Immature natural killer cell (primary cell): ENCODE results near the gene FOSB. TPM values are rescaled to one million over a fixed set of nuclear protein-coding genes. Genes with fewer than 3 reads are reported as not detected.
A peak's percentile ranks its signal among the peaks of the same experiment; 100 is the strongest.

Experiments used
- DNase-seq, 3 donors: peaks; one replicate each; pipeline ENCODE4 v3.0.0; 2022; ENCODE audit warnings: mixed read lengths in 1 of 3
- H3K27ac Mint-ChIP-seq, 6 donors: one replicate each; pipeline ENCODE4 v1.8.0; 2020; ENCODE audit warnings: mixed read lengths in 6 of 6, mild to moderate bottlenecking in 5 of 6, inconsistent platforms in 4 of 6, moderate library complexity in 3 of 6
- H3K27me3 Mint-ChIP-seq, 3 donors: one replicate each; pipeline ENCODE4 v1.8.0; 2020 to 2021; ENCODE audit warnings: low read depth in 3 of 3, mild to moderate bottlenecking in 3 of 3, mixed read lengths in 3 of 3, moderate library complexity in 3 of 3, inconsistent platforms in 1 of 3
- H3K36me3 Mint-ChIP-seq, 3 donors: one replicate each; pipeline ENCODE4 v1.8.0; 2020; ENCODE audit warnings: mixed read lengths in 3 of 3, inconsistent platforms in 2 of 3, mild to moderate bottlenecking in 2 of 3
- H3K4me1 Mint-ChIP-seq, 2 donors: one replicate each; pipeline ENCODE4 v1.8.0; 2020; ENCODE audit warnings: inconsistent platforms in 2 of 2, mild to moderate bottlenecking in 2 of 2, mixed read lengths in 2 of 2, moderate library complexity in 1 of 2
- H3K4me3 Mint-ChIP-seq, 5 donors: one replicate each; pipeline ENCODE4 v1.8.0; 2020; ENCODE audit warnings: mild to moderate bottlenecking in 5 of 5, mixed read lengths in 5 of 5, inconsistent platforms in 3 of 5, moderate library complexity in 3 of 5
- H3K9me3 Mint-ChIP-seq, 6 donors: one replicate each; pipeline ENCODE4 v1.8.0; 2020; ENCODE audit warnings: mild to moderate bottlenecking in 6 of 6, mixed read lengths in 6 of 6, inconsistent platforms in 4 of 6, moderate library complexity in 3 of 6
- polyA plus RNA-seq, 3 donors: library from polyadenylated mRNA; unstranded; fragments of 300-500 nt; fragmentation: Illumina TruSeq; gene quantifications; one replicate each; pipeline ENCODE4 v1.2.3, GENCODE V29; 2021

The FOSB gene
- polyA plus RNA-seq, 3 donors from 2014 or later, result 11.6 to 30.1 (median 11.6) TPM

DNA sequence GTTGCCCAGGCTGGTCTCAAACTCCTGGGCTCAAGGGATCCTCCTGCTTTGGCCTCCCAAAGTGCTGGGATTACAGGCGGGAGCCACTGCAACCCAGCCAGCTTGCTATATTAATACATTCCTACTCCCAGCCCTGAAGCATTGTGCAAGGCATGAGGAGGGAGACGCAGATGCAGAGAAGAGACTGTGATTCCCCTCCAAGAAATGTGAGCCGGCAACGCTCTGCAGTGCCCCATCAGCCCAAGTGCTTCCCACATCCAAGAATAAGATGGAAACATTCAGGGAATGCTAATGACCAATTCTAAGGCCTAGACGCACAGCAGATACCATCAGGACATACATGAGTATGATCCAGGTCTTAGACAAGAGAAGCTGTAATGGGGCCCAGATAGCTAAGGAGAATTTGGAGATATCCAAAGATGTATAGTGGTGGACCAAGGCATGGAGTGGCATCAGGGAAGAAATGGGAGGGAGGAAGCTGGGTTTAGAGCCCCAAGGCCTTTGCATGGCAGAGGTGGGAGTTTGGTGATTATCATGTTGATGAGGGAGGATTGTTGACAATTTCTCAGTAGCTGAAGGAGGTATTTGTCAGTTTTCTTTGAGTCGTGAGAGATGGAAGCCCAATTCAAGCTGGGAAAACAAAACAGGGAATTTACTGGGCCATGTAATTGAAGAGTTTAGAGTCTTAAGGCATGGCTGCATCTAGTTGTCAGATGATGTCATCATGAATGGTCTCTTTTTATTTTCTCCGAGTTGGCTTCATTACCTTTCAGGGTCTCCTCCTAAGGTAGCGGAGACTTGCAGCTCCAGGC, 33.3 kb downstream of the FOSB start:
- Mint-ChIP-seq H3K4me3 (peak overlapping the region in 2 of 5 donors; percentile 36 to 38), H3K9me3 (no peaks in the 10 kb centered on the region), H3K36me3 (peaks cover 0 to 11% (median 10%) of the 10 kb centered on the region in 3 donors), H3K4me1 (peaks cover 39 to 40% of the 10 kb centered on the region in 2 donors), H3K27ac (peak overlapping the region in 1 of 6 donors; percentile 69), H3K27me3 (peaks cover 5 to 8% (median 5%) of the 10 kb centered on the region in 3 donors)
- no peak for DNase-seq

DNA sequence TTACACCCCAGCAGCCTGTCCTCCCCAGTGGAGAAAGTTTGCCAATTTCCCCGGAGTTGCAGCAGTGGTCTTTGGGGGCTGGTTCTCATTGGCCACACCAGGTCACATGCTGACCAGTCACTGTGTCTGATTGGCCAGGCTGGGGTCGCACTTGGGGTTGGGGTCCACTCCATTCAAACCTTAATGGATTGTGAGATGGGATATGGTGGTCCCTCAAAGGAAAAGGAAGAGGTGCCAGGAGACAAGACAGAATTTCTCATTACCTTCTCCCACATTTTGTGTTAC, 33.9 kb downstream of the FOSB start:
- DNase-seq, result no peak
- Mint-ChIP-seq H3K4me3 (no peak overlapping the region), H3K27me3 (peaks cover 5 to 8% (median 7%) of the 10 kb centered on the region in 3 donors), H3K27ac (no peak overlapping the region), H3K36me3 (peaks cover 0 to 11% (median 10%) of the 10 kb centered on the region in 3 donors), H3K4me1 (peaks cover 41 to 42% of the 10 kb centered on the region in 2 donors), H3K9me3 (no peaks in the 10 kb centered on the region)

DNA sequence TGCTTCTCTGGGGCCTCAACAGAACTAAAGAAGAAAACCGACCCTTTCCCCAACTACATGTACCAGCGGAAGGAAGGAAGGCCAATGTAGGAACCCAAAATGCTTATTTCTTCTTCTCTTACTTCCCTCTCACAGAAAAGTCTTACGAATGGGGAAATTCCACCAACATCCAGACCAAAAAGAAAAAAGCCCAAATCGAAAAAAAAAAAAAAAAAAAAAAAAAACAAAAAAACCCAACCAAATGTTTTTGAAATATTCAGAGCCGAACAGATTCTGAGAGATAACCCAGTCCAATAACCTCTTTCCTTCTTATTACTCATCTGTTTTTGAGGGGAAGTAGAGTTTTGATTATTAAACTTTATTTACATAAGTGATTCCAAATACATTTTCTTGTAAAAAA, 34.3 kb downstream of the FOSB start:
- Mint-ChIP-seq H3K27ac (no peak overlapping the region), H3K4me1 (peaks cover 38% of the 10 kb centered on the region in 2 donors), H3K9me3 (no peaks in the 10 kb centered on the region), H3K27me3 (peaks cover 6 to 11% (median 8%) of the 10 kb centered on the region in 3 donors), H3K36me3 (peaks cover 0 to 11% (median 10%) of the 10 kb centered on the region in 3 donors), H3K4me3 (no peak overlapping the region)
- DNase-seq, result no peak

DNA sequence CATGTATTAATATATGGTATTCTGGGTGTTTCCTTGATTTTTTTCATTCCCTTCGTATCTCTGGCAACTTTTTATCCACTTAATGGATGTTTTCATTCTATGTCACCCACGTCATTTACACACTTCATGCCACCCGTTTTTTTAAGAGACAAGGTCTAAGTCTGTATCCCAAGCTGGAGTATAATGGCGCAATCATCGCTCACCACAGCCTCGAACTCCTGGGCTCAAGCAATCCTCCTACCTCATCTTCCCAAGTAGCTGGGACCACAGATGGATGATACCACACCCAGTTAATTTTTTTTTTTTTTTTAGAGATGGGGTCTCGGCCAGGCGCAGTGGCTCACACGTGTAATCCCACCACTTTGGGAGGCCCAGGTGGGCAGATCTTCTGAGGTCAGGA, 36.1 kb downstream of the FOSB start:
- Mint-ChIP-seq H3K4me3 (no peak overlapping the region), H3K27me3 (peaks cover 10 to 15% (median 10%) of the 10 kb centered on the region in 3 donors), H3K27ac (peak overlapping the region in 2 of 6 donors; percentile 20 to 41), H3K9me3 (no peaks in the 10 kb centered on the region), H3K4me1 (peaks cover 27 to 28% of the 10 kb centered on the region in 2 donors), H3K36me3 (peaks cover 0 to 11% (median 10%) of the 10 kb centered on the region in 3 donors)
- DNase-seq, result no peak

DNA sequence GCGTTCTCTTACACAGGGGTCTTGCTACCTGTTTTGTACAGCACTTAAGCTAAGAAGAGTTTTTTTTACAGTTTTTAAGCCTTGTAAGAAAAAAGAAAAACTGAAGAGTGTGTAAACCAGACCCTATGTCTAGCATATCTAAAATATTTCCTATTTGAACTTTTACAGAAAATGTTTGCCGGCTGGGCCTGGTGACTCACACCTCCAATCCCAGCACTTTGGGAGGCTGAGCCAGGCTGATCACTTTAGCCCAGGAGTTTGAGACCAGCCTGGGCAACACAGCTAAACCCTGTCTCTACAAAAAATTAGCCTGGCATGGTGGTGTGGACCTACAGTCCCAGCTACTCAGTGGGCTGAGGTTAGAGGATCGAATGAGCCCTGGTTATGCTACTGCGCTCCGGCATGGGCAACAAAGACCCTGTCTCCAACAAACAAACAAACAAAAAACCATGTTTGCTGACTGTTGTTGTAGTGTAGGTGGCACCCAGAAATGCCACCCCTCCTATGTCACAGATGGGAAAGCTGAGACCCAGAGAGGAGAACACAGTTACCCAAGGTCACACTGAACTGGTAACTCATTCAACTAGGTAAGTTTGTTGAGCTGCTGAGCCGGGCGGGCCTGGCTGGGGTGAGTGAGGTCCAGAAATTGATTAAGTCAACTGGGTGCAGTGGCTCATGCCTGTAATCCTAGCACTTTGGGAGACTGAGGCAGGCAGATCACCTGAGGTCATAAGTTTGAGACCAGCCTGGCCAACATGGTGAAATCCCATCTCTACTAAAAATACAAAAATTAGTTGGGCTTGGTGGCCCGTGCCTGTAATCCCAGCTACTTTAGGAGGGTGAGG, 37.6 kb downstream of the FOSB start:
- no peak for DNase-seq
- no peaks in the 10 kb centered on the region for H3K9me3 Mint-ChIP-seq
- peaks cover 32 to 33% of the 10 kb centered on the region in 2 donors for H3K4me1 Mint-ChIP-seq
- H3K4me3 Mint-ChIP-seq, result peak overlapping the region; percentile 71 to 82 (median 78)
- peaks cover 0 to 7% (median 6%) of the 10 kb centered on the region in 3 donors for H3K36me3 Mint-ChIP-seq
- peak overlapping the region; percentile 86 to 94 (median 92) for H3K27ac Mint-ChIP-seq
- peaks cover 10 to 13% (median 12%) of the 10 kb centered on the region in 3 donors for H3K27me3 Mint-ChIP-seq

DNA sequence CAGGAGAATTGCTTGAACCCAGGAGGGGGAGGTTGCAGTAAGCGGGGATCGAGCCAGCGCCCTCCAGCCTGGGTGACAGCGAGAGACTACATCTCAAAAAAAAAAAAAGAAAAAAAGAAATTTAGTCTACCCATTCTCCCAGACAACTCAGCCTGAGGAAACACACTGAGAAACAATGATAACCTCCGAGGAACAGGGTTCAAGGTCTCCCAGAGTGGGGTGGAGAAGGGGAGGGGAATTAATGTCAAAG, 38.1 kb downstream of the FOSB start:
- Mint-ChIP-seq H3K36me3 (peaks cover 0 to 7% (median 6%) of the 10 kb centered on the region in 3 donors), H3K27me3 (peaks cover 8 to 12% (median 11%) of the 10 kb centered on the region in 3 donors), H3K4me3 (peak overlapping the region; percentile 71 to 82 (median 78)), H3K27ac (peak overlapping the region; percentile 86 to 94 (median 92)), H3K9me3 (no peaks in the 10 kb centered on the region), H3K4me1 (peaks cover 35 to 38% of the 10 kb centered on the region in 2 donors)
- DNase-seq, result no peak

DNA sequence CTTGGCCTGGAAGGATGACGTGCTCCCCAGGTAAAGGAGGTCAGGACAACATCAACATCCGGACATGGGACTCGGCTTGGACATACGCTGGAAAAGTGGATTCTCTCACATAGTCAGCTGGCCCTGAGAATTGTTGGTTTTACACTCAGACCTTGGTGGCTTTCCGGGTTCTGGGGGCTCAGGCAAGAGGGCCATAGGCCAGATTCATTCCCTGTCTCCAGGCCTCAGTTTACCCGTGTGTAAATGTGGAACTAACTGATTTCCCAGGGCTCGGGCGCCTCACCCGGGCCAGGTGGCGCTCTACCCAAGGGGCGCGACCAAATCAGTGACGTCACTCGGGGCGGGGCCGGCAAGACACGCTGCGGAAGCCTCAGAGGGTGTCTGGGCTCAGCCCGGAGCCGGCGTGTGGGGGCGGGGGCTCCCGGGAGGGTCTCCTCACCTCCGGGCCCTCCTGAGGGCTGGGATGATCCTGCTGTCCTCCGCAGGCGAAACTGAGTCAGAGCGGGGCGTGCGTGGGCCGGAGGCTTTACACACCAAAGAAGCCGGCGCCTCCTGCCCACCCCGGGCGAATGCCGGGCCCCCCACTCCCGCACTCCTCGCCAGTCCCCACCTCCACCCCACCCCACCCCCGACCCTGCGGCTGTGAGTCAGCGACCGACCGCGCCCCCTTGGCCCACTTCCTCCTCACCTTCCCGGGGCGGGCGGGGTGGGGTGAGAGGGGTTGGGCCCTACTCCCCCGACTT, 38.6 kb downstream of the FOSB start:
- Mint-ChIP-seq H3K27ac (peak overlapping the region; percentile 91 to 98 (median 96)), H3K4me1 (peaks cover 35 to 43% of the 10 kb centered on the region in 2 donors), H3K27me3 (peaks cover 8 to 15% (median 11%) of the 10 kb centered on the region in 3 donors), H3K4me3 (peak overlapping the region; percentile 87 to 99 (median 94)), H3K36me3 (peaks cover 0 to 3% (median 2%) of the 10 kb centered on the region in 3 donors), H3K9me3 (no peaks in the 10 kb centered on the region)
- peak; percentile 96 to 97 (median 97) for DNase-seq

DNA sequence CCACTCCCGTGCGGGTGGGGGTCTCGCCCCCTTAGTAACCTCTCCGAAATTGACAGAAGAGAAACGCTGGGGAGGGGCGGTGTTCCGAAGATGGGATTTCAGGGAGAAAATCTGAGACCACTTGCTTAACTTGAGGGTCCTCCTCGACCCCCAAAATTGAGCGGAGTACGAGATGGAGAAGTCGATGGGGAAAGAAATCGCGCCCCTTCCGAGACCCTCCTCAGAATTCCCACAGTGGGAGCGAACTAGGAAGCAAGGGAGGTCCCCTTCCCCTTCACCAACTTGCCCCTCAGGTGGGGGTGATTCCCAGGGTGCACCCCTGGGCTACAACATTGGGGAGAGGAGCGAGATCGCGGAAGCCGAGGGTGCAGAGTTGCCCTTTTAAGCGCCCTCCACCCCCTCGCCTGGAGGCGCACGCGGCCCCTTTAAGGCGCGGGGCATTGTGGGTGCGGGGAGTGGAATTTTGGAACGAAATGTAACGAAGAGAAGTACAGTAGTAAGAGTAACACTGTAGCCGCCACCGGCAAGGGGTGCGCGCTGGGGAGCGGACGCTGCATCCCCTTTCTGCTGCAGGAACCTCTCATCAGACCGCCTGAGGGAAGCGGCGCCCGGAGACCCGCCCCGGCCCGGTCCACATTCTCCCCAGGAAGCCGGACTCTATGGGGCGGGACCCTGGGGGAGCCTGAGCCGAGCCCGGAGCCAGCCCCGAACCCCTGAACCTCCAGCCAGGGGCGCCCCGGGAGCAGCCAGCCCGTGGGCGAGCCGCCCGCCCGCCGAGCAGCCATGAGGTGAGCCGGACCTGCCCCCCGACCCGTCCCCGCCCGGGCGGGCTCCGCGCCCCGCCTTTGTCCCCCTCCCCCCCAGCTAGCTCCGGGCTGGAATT, 39.4 kb downstream of the FOSB start, which contains the start of gene VASP:
TSS of gene VASP (plus strand) at position 491 of the 883 bp plus-strand sequence. CDS start at position 784, 293 bp downstream.
- DNase-seq, result peak; percentile 88 to 91 (median 90)
- Mint-ChIP-seq H3K4me3 (peak within 1 kb of the TSS; percentile 97 to 100 (median 99)), H3K27ac (peak within 1 kb of the TSS; percentile 91 to 98 (median 96)), H3K9me3 (no peaks in the 10 kb centered on the region), H3K4me1 (peaks cover 42 to 50% of the 10 kb centered on the region in 2 donors), H3K36me3 (peaks cover 0 to 3% (median 0%) of the 10 kb centered on the region in 3 donors), H3K27me3 (peaks cover 8 to 15% (median 11%) of the 10 kb centered on the region in 3 donors)

DNA sequence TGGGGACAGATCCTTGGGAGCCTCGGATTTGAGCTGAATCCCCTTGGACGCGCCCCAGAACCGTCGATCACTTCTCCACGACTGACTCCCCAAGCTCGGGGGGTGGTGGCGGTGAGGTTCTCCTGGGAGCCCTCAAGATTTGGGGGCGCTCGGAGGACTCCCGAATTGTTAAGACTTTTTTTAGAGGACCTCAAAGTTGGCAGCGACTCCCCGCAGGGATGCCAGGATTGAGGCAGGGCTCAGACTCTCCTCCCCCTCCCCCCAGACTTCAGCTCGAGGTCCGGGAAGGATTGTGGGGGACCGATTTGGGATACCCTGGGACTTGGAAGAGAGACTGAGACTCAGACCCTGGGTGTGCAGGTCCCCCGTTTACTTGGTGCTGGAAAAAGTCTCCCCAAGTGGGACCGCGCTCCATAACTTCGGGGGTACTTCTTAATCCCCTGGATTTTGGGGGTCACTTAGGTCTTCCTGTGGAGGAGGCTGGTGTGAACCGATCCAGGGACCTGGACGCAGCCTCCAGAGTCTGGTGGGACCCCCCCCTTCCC, 40.1 kb downstream of the FOSB start:
- Mint-ChIP-seq H3K27ac (peak overlapping the region; percentile 45 to 83 (median 74)), H3K27me3 (peaks cover 8 to 15% (median 10%) of the 10 kb centered on the region in 3 donors), H3K4me1 (peaks cover 45 to 53% of the 10 kb centered on the region in 2 donors), H3K36me3 (peaks cover 0 to 3% (median 0%) of the 10 kb centered on the region in 3 donors), H3K9me3 (no peaks in the 10 kb centered on the region), H3K4me3 (peak overlapping the region; percentile 97 to 100 (median 99))
- DNase-seq, result no peak

DNA sequence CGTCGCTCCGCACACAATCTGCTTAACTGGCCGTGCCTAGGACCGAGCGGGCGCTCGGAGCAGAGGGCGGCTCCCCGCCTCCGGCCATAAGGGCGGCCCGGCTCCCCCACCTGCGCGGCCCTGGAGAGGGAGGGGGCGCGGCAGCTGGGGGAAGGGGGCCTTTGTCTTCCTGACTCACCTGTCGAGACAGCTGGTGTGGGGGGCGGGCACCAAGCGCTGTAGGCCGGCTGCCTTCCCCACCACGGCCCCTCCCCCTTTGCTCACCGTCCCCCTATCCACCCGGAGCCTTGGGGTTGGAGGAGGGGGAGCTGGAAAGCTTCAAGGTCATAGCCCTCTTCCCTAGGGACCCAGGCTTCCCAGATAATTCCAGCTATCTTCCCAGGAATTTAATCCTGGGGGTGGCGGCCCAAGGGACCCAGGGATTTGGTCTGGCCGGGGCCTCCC, 40.6 kb downstream of the FOSB start:
- Mint-ChIP-seq H3K4me1 (peaks cover 50 to 58% of the 10 kb centered on the region in 2 donors), H3K27me3 (peaks cover 8 to 15% (median 10%) of the 10 kb centered on the region in 3 donors), H3K36me3 (peaks cover 0 to 3% (median 0%) of the 10 kb centered on the region in 3 donors), H3K9me3 (no peaks in the 10 kb centered on the region), H3K4me3 (peak overlapping the region; percentile 97 to 100 (median 99)), H3K27ac (peak overlapping the region; percentile 45 to 98 (median 94))
- no peak for DNase-seq

DNA sequence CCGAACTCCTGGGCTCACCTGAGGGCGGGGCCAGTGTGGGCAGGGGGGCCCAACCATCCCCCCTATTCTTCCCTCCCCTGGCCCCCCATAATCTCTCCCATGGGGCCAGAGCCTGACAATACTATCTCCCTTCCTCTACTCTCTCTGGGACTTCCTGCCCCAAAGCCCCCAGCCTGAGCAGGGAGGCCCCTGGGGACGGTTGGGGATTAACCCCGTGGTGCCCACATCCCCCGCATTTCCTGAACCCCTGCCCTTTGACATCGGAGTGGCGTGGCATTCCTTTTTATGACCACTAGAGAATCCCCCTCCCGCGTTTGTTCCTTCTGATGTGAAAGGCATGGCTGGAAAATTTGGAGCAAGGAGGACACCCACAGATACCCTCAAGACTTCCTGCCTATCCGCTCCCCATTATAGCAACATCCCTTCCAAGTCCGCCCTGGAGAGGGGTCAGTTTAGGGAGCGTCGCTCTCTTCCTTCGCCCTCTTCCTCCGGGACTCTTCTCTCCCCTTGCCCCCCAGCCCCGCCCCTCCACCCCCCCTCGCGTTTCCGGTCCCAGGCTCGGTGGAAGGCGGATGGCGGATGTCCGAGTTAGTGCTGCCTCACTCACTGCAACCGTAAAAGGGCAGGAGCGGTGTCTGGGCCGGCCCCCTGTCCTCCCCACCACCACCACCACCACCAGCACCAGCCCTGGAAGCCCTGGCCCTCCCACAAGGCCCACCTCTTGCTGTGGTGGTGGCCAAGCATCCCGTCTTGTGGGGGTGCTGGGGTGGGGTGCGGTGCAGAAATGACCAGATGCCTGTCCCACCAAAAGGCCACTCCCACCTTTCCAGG, 41.3 kb downstream of the FOSB start:
- H3K9me3 Mint-ChIP-seq, result no peaks in the 10 kb centered on the region
- H3K36me3 Mint-ChIP-seq, result no peaks in the 10 kb centered on the region
- peak overlapping the region; percentile 97 to 100 (median 99) for H3K4me3 Mint-ChIP-seq
- peaks cover 8 to 18% (median 10%) of the 10 kb centered on the region in 3 donors for H3K27me3 Mint-ChIP-seq
- H3K4me1 Mint-ChIP-seq, result peaks cover 56 to 64% of the 10 kb centered on the region in 2 donors
- peak; percentile 54 to 59 (median 58) for DNase-seq
- peak overlapping the region; percentile 94 to 98 (median 96) for H3K27ac Mint-ChIP-seq
